ENCODE data around the gene SOX14. TPM values are rescaled to one million over a fixed set of nuclear protein-coding genes. Genes with fewer than 3 reads are reported as not detected.

SOX14 gene
- total RNA-seq: not detected

- intact Hi-C loops (cut with DNase I; ENCODE audit: low total_unique reads): no loop called here
- DNase-seq (ENCODE audit: low spot score in 2 of 2): no peak
- WGBS, 2 donors: 2% methylated on average over 27 to 30 of the region's 30 CpGs
- no peak within 1 kb of the TSS for H3K4me3 ChIP-seq (ENCODE audit: low read depth, poor library complexity, severe bottlenecking)
- no peak for TF ChIP-seq CTCF (IDR thresholded peaks at IDR 0.05)
- no peak for TF ChIP-seq POLR2A (IDR thresholded peaks at IDR 0.05)
These were observed at the start of gene SOX14 for GRCh38 chr3:137764001-137764433. SOX14 (plus strand) TSS chr3:137764315; CDS start chr3:137764785, 470 bp downstream.

- no peak for TF ChIP-seq CTCF (IDR thresholded peaks at IDR 0.05)
- TF ChIP-seq POLR2A (IDR thresholded peaks at IDR 0.05): no peak
- 84 to 95% methylated on average over 7 to 15 of the region's 25 CpGs for WGBS, 2 donors
- H3K4me3 ChIP-seq (ENCODE audit: low read depth, poor library complexity, severe bottlenecking): no peak overlapping the region
- intact Hi-C loops (cut with DNase I; ENCODE audit: low total_unique reads): no loop called here
- DNase-seq (ENCODE audit: low spot score in 2 of 2): no peak
These were observed 49.6 kb upstream of the SOX14 start for GRCh38 chr3:137714551-137714950.

DNA sequence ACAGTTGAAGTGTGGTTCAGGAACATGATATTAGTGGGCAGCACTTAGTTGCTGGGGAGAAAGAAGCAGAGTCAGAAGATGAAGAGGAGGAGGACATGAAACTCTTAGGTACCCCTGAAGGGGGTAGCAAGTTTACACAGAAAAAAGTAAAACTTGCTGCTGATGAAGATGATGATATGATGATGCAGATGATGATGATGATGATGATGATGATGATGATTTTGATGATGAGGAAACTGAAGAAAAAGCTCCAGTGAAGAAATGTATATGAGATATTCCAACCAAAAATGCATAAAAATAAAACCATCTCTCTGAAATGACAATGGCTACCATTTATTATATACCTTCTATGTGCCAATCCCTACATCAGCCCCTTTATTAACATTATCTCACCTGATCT, 39.9 kb upstream of the SOX14 start:
- TF ChIP-seq POLR2A (IDR thresholded peaks at IDR 0.05): no peak
- TF ChIP-seq CTCF (IDR thresholded peaks at IDR 0.05): no peak
- no peak overlapping the region for H3K4me3 ChIP-seq (ENCODE audit: low read depth, poor library complexity, severe bottlenecking)
- intact Hi-C loops (cut with DNase I; ENCODE audit: low total_unique reads): no loop called here
- DNase-seq (ENCODE audit: low spot score in 2 of 2): no peak

GRCh38 chr3:137737208-137737607, 26.9 kb upstream of the SOX14 start:
- no peak overlapping the region for H3K4me3 ChIP-seq (ENCODE audit: low read depth, poor library complexity, severe bottlenecking)
- intact Hi-C loops (cut with DNase I; ENCODE audit: low total_unique reads): no loop called here
- TF ChIP-seq POLR2A (IDR thresholded peaks at IDR 0.05): no peak
- no peak for TF ChIP-seq CTCF (IDR thresholded peaks at IDR 0.05)
- 66 to 70% methylated on average over 2 of the region's 2 CpGs for WGBS, 2 donors
- DNase-seq (ENCODE audit: low spot score in 2 of 2): no peak

DNA sequence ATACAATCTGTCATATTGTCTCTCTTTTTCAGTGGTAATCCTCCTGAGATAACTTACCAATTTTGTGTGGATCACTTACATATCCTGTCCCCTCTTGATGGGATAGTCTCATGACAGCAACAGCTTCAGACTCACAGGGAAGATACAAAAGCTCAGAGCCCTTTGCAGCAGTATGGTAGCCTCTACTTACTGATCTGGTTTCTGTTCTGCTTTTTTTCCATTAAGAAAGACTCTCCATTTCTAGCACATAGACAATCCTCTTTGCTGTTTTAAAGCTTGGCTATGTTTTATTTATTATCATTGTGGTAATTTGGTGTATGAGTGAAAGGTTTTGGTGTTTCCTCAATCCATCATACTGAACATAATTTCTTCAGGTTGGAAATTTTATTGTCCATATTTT, 25.4 kb upstream of the SOX14 start:
- DNase-seq (ENCODE audit: low spot score in 2 of 2): no peak
- TF ChIP-seq POLR2A (IDR thresholded peaks at IDR 0.05) (no peak), CTCF (IDR thresholded peaks at IDR 0.05) (no peak)
- intact Hi-C loops (cut with DNase I; ENCODE audit: low total_unique reads): no loop called here
- no peak overlapping the region for H3K4me3 ChIP-seq (ENCODE audit: low read depth, poor library complexity, severe bottlenecking)

GRCh38 chr3:137743608-137744007, 20.5 kb upstream of the SOX14 start:
- WGBS, 2 donors: 79 to 81% methylated on average over 2 of the region's 2 CpGs
- TF ChIP-seq POLR2A (IDR thresholded peaks at IDR 0.05) (no peak), CTCF (IDR thresholded peaks at IDR 0.05) (no peak)
- no peak for DNase-seq (ENCODE audit: low spot score in 2 of 2)
- intact Hi-C loops (cut with DNase I; ENCODE audit: low total_unique reads): no loop called here
- H3K4me3 ChIP-seq (ENCODE audit: low read depth, poor library complexity, severe bottlenecking): no peak overlapping the region

All from lower leg skin (tissue), 4 donors.